RPMI7951 (cell line): Measurements from ENCODE around the gene EGFL8. TPM values are rescaled to one million over a fixed set of nuclear protein-coding genes. Genes with fewer than 3 reads are reported as not detected.
"Not testable (repeated sequence)": the region's sequence is repeated elsewhere in the genome, so short reads cannot be mapped to it uniquely, and the experiment has no call there.

Experiments used
- DNase-seq: peaks from one replicate; pipeline ENCODE4 v3.0.0-alpha.2; 2012; ENCODE audit warnings: low read depth
- total RNA-seq: library from RNA; depleted of rRNA; stranded (reverse); fragments of >200 nt; shearing (Covaris generic); gene quantifications from 2 replicates; pipeline ENCODE4 v1.2.3, GENCODE V29; 2014; rRNA removed

The EGFL8 gene
- total RNA-seq, result 0.59 and 2.8 TPM in 2 replicates

DNA sequence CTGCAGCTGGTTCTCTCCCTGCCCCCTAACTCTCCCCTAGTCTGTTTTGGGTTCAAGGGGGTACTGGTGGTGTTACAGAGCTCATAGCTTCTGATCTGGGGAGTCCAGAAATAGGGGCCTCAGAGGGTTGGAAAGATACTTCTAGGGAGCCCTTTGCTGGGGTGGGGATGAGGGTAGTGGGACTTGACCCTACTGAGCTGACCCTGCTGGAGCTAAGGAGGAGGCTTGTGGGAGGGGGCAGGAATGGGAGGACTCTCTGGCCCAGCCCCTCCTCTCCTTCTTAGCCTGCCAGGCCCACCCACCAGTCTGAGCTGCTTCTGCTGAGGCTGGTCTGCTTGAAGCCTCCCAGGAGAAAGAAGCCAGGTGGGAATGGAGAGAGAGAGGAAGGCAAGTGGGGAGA is at the start of gene EGFL8:
Gene EGFL8, plus strand, starts transcription at position 301 of the 400 bp plus-strand sequence. CDS start 1,571 bp downstream, outside the sequence.
- no peak for DNase-seq

DNA sequence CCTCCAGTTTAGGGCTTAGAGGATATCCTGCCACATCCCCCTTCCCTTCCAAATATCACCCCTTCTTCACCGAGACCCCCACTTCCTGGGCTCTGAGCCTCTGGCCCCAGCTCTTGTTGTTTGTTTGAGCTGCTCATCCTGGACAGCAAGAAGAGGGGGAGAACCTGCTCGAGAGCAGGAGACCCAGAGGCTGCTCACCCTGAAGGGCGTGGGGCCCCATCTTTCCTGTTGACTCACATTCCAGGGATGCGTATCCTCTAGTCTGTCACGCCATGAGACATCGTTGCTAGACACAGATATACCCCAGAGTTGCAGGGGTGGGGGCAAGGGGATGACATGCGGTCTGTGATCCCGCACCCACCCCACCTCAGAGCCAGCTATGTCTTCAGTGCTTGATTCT is 49.6 kb upstream of the EGFL8 start:
- peak; percentile 89 for DNase-seq

DNA sequence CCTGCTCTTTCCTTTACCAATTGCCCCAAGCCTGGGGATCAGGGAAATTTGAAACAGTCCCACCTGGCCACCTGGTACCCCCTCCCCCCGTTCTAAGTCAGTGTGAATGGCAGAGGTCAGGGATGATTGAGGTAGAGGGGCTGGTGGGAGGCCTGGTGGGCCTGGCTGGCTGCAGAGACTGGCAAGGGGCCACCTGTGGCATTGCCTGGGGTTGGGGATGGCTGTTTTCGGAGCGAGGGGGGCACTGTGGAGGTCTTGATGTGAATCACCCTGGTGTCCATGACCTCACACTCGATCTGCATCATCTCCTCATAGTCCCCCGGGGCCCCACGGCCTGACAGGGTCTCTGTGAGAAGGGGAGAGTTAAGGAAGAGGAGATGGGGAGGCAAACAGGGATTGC is 48.8 kb upstream of the EGFL8 start:
- no peak for DNase-seq

DNA sequence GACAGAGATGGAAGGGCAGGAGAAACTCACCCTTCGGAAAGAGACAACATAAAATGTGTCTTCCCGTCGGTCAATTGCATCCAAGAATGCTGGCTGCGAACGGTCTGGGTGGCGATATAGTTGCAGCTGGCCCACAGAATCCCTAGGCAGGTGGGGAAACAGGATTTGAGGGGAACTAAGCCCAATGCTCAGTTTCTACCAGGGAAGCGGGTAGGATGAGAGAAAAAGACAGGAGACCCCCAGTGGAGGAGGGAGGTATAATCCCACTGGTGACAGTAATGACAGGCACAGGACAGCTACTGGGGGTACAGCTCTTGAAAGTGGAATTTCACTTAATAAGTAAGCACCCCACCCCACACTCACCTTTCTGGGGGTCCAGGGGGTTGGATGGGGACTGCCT is 47.7 kb upstream of the EGFL8 start:
- DNase-seq, result peak; percentile 33

DNA sequence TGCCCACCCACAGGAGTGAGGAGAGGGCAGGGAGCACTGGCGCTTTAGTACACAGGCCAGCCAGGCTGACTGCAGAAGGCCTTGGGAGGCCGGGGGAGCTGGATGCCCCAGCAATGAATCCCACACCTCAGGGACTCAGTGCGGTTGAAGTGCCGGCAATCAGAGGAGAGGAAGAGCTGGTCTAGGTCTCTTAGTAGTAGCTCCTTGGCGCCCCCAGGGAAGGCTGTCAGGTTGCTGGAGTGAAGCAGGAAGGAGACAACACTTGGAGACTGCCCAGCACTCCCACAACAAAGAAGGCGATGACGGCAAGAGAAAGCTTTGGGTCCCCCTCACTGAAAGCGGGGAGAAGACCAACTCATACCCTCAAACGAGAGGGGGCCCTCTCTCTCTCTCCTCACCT is 46.9 kb upstream of the EGFL8 start:
- DNase-seq, result no peak

- DNase-seq, result peak; percentile 77
Observed at GRCh38 chr6:32118782-32119628, 45.4 kb upstream of the EGFL8 start.

- no peak for DNase-seq
Observed at GRCh38 chr6:32120573-32121059, 43.8 kb upstream of the EGFL8 start.

DNA sequence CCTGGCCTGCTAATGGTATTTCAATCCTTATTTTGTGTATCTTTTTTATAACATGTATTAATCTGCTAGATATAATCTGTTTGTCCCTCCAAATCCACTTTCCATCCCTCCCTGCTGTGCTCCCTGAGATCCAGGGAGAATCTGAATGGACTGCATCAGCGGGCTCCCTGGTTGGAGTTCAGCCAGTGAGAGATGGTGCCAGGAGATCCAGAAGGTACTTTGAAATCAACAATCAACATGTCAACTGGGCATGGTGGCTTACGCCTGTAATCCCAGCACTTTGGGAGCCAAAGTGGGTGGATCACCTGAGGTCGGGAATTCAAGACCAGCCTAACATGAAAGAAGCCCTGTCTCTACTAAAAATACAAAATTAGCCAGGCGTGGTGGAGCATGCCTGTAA is 40.7 kb upstream of the EGFL8 start:
- DNase-seq, result no peak

DNA sequence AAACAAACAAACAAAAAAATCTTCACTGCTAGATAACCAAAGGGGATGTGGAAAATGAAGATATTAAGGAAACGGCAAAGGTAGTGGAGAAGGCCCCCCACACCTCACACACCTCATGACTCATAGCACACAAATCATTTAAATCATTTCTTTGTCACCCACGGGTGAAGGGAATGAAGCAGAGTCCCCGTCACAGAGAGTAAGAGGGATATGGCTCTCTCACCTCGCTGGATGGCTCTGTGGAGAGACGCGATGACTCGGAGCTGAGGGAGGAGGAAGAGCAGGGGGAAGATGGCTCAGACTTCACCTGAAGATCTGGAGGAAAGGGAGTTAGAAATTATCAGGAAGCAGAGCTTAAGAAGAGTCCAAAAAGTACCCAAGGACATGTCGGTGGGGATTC is 37.5 kb upstream of the EGFL8 start:
- DNase-seq, result no peak

DNA sequence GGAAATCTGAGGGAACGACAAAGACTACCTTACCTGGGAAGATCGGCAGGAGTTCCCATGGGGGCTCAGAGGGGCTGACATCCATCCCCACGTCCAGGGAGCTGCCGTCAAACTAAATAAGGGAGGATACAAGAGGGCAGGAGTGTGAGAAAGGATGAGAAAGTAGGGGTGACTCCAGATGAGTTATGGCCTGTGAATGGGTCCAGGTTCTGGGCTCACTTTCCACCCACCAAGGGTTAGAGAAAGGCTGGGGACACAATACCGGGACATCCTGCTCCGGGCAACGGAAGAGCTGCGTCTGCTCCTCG is 37.0 kb upstream of the EGFL8 start:
- DNase-seq, result no peak

GRCh38 chr6:32127717-32128592 is 36.4 kb upstream of the EGFL8 start, which contains the start of gene ATF6B:
Gene ATF6B, minus strand, starts transcription at chr6:32128246. Its CDS starts 39 bp downstream, at chr6:32128207.
- peak; percentile 100 for DNase-seq

GRCh38 chr6:32128751-32129296 is 35.6 kb upstream of the EGFL8 start:
- DNase-seq, result no peak

DNA sequence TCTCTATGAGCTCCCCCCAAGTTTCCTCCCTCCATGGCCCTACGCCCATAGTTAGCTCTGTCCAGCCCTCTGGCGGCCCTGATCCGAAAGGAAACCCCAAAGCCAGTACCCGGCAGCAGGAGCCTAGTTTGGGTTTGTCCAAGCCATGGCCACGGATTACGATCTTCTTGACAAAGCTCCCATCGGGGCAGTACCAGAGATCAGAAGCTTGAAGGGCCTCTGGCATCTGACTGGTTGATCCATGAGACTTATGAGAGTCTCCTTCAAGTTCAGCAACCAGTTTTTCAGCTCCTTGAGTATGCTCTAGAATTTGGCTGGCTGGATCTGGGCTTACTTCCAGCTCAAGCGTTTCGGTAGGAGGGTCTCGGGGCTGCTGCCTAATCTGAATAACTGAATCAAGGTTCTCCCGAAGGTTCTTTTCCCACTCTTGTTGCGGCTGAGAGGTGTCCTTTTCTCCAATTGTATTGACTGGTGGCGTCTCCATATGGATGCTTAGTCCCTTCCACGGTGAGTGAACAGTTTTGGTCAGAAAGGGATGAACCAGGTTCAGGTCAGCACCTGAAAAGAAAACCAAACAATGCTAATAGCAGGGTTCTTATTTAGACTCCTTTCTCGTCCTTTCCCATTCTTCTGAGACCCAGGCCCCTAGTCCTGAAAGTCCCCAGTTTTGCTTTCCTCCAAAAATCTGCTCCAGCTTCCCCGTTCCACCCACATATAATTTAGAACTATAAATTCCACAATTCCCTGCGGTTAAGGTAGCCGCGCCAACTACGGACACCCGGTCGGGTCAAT is 34.9 kb upstream of the EGFL8 start:
- DNase-seq, result no peak

- DNase-seq, result no peak
Observed at GRCh38 chr6:32131439-32131948, 32.9 kb upstream of the EGFL8 start.

DNA sequence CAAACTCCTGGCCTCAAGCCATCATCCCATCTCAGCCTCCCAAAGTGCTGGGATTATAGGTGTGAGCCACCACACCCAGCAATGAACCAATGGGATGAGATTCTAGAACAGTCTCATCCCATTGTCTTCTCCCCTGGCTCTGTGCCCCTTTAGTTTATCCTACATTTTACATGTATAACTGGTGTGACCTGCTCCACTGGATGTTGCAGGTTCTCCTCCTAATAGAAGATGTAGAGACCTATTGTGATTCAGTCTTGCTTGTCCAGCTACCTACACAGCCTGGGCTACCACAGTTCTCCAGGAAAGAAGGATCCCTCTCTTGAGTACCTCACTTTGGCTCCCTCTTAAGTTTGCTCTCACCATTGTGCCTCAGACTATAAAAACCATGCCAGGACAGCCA is 32.3 kb upstream of the EGFL8 start:
- no peak for DNase-seq

DNA sequence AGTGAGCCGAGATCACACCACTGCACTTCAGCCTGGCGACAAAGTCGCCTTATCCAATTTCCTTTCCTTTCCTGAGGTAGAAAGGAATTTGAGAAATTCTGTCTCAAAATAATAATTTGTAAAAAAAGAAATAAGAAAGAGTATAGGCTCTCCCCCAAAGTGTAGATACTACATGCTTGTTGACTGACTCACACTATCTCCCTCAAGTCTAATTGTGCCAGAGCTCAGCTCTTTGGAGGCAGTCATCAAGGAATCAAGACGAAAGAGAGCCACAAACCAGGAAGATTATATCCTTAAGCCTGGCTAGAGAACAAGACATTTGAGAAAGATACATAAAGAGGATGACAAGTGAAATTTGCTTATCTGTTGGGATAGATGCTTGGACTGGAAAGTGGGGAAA is 30.6 kb upstream of the EGFL8 start:
- DNase-seq, result no peak

DNA sequence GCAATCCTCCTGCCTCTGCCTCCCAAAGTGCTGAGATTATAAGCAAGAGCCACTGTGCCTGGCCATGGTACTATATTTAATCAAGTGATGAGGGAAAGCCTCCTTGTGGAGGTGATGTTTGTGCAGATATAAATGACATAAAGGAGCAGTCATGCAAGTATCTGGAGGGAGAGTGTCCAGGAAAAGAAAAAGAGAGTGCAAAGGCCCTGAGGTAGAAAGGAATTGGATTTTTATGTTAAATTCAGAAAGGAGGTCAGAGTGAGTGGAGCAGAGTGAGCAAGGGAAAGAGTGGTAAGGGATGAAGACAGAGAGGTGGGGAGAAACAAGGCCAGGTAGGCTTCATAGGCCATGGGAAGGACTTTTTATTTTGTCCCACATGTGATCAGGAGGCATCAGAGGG is 26.9 kb upstream of the EGFL8 start:
- DNase-seq, result no peak

- DNase-seq, result no peak
Observed at GRCh38 chr6:32139590-32139989, 24.8 kb upstream of the EGFL8 start.

DNA sequence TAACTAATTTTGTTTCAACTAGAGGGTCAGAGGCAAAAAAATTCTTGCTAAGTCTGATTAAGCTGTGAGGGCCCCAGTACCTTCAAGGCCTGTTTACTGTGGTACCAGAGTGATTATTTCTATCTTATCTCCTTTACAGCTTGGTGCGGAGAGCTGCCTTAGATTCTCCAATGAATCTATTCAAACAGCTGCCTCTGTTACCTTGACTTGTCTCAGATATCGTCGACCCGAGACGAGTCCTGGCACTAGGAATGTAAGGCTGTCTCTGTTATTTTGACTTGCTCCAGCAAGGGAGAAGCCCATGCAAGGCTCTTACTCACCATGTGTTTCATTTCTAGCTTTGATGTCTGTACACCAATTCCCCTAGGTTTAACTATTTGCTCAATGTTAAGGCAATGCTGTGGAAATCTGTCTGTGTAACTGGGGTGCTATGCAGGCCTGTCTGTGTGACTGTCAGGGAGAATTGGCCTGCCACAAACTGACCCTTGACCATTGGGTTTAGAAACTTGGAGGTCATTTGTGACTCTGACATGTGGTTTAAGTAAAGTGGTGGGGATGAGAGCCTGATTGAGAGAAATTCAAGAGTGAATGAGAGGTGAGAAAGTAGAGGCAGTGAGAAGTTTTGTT is 23.9 kb upstream of the EGFL8 start:
- DNase-seq, result no peak

DNA sequence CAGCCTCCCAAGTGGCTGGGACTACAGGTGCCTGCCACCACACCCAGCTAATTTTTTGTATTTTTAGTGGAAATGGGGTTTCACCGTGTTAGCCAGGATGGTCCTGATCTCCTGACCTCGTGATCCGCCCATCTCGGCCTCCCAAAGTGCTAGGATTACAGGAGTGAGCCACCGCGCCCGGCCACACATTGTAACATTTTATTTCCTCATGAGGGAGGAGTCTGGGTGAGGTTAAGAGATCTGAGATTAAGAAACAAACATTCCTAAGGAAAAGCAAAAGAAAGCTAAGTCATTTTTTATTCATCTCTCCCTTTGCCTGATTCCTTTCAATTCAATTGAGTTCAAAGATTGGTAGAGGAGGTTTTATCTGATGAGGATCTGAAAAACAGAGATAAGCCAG is 20.2 kb upstream of the EGFL8 start:
- not testable (repeated sequence) for DNase-seq

GRCh38 chr6:32146287-32146686 is 18.1 kb upstream of the EGFL8 start:
- DNase-seq, result no peak
